BLaER1 (cell line): ENCODE results near the gene MYT1.

ENCODE experiments used
- H3K27ac ChIP-seq: shearing (Covaris generic); formaldehyde crosslinking; 2 replicates; pipeline ENCODE4 v1.8.1; 2022
- H3K27me3 ChIP-seq: shearing (Covaris generic); formaldehyde crosslinking; 2 replicates; pipeline ENCODE4 v1.8.1; 2022
- H3K36me3 ChIP-seq: shearing (Covaris generic); formaldehyde crosslinking; 2 replicates; pipeline ENCODE4 v1.8.1; 2022
- H3K4me1 ChIP-seq: shearing (Covaris generic); formaldehyde crosslinking; 2 replicates; pipeline ENCODE4 v1.8.1; 2022
- H3K4me2 ChIP-seq: shearing (Covaris generic); formaldehyde crosslinking; 2 replicates; pipeline ENCODE4 v1.8.1; 2022
- H3K4me3 ChIP-seq: shearing (Covaris generic); formaldehyde crosslinking; 2 replicates; pipeline ENCODE4 v1.8.1; 2022
- H3K9ac ChIP-seq: shearing (Covaris generic); formaldehyde crosslinking; 2 replicates; pipeline ENCODE4 v1.8.1; 2022
- H3K9me3 ChIP-seq: shearing (Covaris generic); formaldehyde crosslinking; 2 replicates; pipeline ENCODE4 v1.8.1; 2022
- H4K20me1 ChIP-seq: shearing (Covaris generic); formaldehyde crosslinking; 2 replicates; pipeline ENCODE4 v1.8.1; 2022
- Cebpa-rat ChIP-seq: shearing (Covaris generic); IDR thresholded peaks from 2 replicates; pipeline ENCODE4 v1.8.1; 2022

MYT1 gene

GRCh38 chr20:64244281-64244805 lies 80.1 kb downstream of the MYT1 start:
- Histone ChIP-seq H3K36me3 (no peaks in the 10 kb centered on the region), H3K4me1 (peaks cover 23% of the 10 kb centered on the region), H3K9me3 (no peaks in the 10 kb centered on the region), H3K27me3 (no peaks in the 10 kb centered on the region), H3K9ac (no peak overlapping the region), H4K20me1 (no peaks in the 10 kb centered on the region), H3K4me3 (no peak overlapping the region), H3K27ac (no peak overlapping the region), H3K4me2 (peak overlapping the region; percentile 49; the same call in 1 of the 2 replicates)
- TF ChIP-seq Cebpa-rat = no peak

GRCh38 chr20:64244870-64245603 lies 80.8 kb downstream of the MYT1 start:
- Histone ChIP-seq H3K9me3 (no peaks in the 10 kb centered on the region), H3K36me3 (no peaks in the 10 kb centered on the region), H3K9ac (no peak overlapping the region), H3K4me2 (peak overlapping the region; percentile 49; the same call in 1 of the 2 replicates), H3K4me3 (no peak overlapping the region), H3K4me1 (peaks cover 18% of the 10 kb centered on the region), H3K27ac (no peak overlapping the region), H4K20me1 (no peaks in the 10 kb centered on the region), H3K27me3 (no peaks in the 10 kb centered on the region)
- no peak for TF ChIP-seq Cebpa-rat

- Histone ChIP-seq H3K4me2 (no peak overlapping the region; the same call in 1 of the 2 replicates), H3K27ac (no peak overlapping the region), H3K9me3 (no peaks in the 10 kb centered on the region), H4K20me1 (no peaks in the 10 kb centered on the region), H3K36me3 (no peaks in the 10 kb centered on the region), H3K4me3 (no peak overlapping the region), H3K9ac (no peak overlapping the region), H3K27me3 (no peaks in the 10 kb centered on the region), H3K4me1 (peaks cover 18% of the 10 kb centered on the region)
- TF ChIP-seq Cebpa-rat = no peak
Observed at GRCh38 chr20:64245746-64246595, 81.7 kb downstream of the MYT1 start.

GRCh38 chr20:64246616-64247306 lies 82.5 kb downstream of the MYT1 start:
- no peaks in the 10 kb centered on the region for H4K20me1 ChIP-seq
- H3K27me3 ChIP-seq = no peaks in the 10 kb centered on the region
- H3K36me3 ChIP-seq = no peaks in the 10 kb centered on the region
- H3K9me3 ChIP-seq = no peaks in the 10 kb centered on the region
- no peak overlapping the region for H3K9ac ChIP-seq
- H3K27ac ChIP-seq = no peak overlapping the region
- H3K4me2 ChIP-seq = no peak overlapping the region
- no peak for TF ChIP-seq Cebpa-rat
- H3K4me3 ChIP-seq = no peak overlapping the region
- H3K4me1 ChIP-seq = peaks cover 18% of the 10 kb centered on the region

- H3K9me3 ChIP-seq = no peaks in the 10 kb centered on the region
- no peaks in the 10 kb centered on the region for H3K36me3 ChIP-seq
- TF ChIP-seq Cebpa-rat = no peak
- H4K20me1 ChIP-seq = no peaks in the 10 kb centered on the region
- H3K27ac ChIP-seq = no peak overlapping the region
- no peaks in the 10 kb centered on the region for H3K27me3 ChIP-seq
- H3K4me1 ChIP-seq = peaks cover 15% of the 10 kb centered on the region
- no peak overlapping the region for H3K9ac ChIP-seq
- H3K4me3 ChIP-seq = no peak overlapping the region
- no peak overlapping the region for H3K4me2 ChIP-seq
Observed at GRCh38 chr20:64247307-64247618, 83.0 kb downstream of the MYT1 start.

- H3K9ac ChIP-seq = no peak overlapping the region
- H3K36me3 ChIP-seq = no peaks in the 10 kb centered on the region
- H3K27ac ChIP-seq = no peak overlapping the region
- H3K4me3 ChIP-seq = no peak overlapping the region
- H4K20me1 ChIP-seq = no peaks in the 10 kb centered on the region
- peaks cover 13% of the 10 kb centered on the region for H3K4me1 ChIP-seq
- H3K27me3 ChIP-seq = no peaks in the 10 kb centered on the region
- H3K4me2 ChIP-seq = no peak overlapping the region
- H3K9me3 ChIP-seq = no peaks in the 10 kb centered on the region
- TF ChIP-seq Cebpa-rat = no peak
Observed at GRCh38 chr20:64247970-64248841, 84.0 kb downstream of the MYT1 start.

- H3K27me3 ChIP-seq = no peaks in the 10 kb centered on the region
Observed at GRCh38 chr20:64250027-64250426, 85.8 kb downstream of the MYT1 start.

GRCh38 chr20:64253000-64253383 lies 88.7 kb downstream of the MYT1 start:
- H3K4me2 ChIP-seq = no peak overlapping the region
- H4K20me1 ChIP-seq = peaks cover 11% of the 10 kb centered on the region
- TF ChIP-seq Cebpa-rat = no peak
- H3K9me3 ChIP-seq = no peaks in the 10 kb centered on the region
- H3K9ac ChIP-seq = no peak overlapping the region
- no peak overlapping the region for H3K4me3 ChIP-seq
- H3K27ac ChIP-seq = no peak overlapping the region
- no peaks in the 10 kb centered on the region; the same call in 1 of the 2 replicates for H3K36me3 ChIP-seq
- H3K4me1 ChIP-seq = peaks cover 26% of the 10 kb centered on the region
- no peaks in the 10 kb centered on the region for H3K27me3 ChIP-seq

More at GRCh38 chr20:64250027-64250426, 85.8 kb downstream of the MYT1 start:
- no peaks in the 10 kb centered on the region for H4K20me1 ChIP-seq
- H3K4me3 ChIP-seq = no peak overlapping the region
- no peak overlapping the region for H3K4me2 ChIP-seq
- H3K9ac ChIP-seq = no peak overlapping the region
- H3K27ac ChIP-seq = no peak overlapping the region
- H3K9me3 ChIP-seq = no peaks in the 10 kb centered on the region
- peaks cover 11% of the 10 kb centered on the region for H3K4me1 ChIP-seq
- TF ChIP-seq Cebpa-rat = no peak; the same call in 1 of the 2 replicates
- no peaks in the 10 kb centered on the region for H3K36me3 ChIP-seq

GRCh38 chr20:64253443-64253842 lies 89.2 kb downstream of the MYT1 start:
- Histone ChIP-seq H3K4me3 (no peak overlapping the region), H3K27me3 (no peaks in the 10 kb centered on the region), H3K36me3 (no peaks in the 10 kb centered on the region; the same call in 1 of the 2 replicates), H3K4me1 (peaks cover 30% of the 10 kb centered on the region), H3K9me3 (no peaks in the 10 kb centered on the region), H3K9ac (no peak overlapping the region), H3K27ac (no peak overlapping the region), H4K20me1 (peaks cover 16% of the 10 kb centered on the region), H3K4me2 (no peak overlapping the region)
- TF ChIP-seq Cebpa-rat = no peak
